Right kidney (tissue), 1 donor: ENCODE data around the gene PDS5B.
"Not testable (repeated sequence)": the region's sequence is repeated elsewhere in the genome, so short reads cannot be mapped to it uniquely, and the experiment has no call there.

Experiments
- DNase-seq: peaks from one replicate; pipeline ENCODE4 v3.0.0-alpha.2; 2016

The PDS5B gene

GRCh38 chr13:32642858-32643257 lies 56.6 kb downstream of the PDS5B start:
- no peak for DNase-seq

DNA sequence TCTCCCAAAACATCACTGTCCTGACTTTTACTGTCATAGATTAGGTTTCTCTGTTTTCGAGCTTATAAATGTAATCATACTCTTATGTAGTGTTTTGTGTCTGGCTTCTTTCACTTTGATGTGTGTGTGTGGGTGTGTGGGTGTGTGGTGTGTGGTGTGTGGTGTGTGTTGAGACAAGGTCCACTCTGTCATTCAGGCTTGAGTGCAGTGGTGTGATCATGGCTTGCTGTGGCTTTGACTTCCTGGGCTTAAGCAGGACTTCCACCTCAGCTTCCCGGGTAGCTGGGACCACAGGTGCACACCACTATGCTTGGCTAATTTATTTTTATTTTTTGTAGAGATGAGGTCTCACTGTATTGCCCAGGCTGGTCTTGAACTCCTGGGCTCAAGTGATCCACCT lies 59.6 kb downstream of the PDS5B start:
- DNase-seq = no peak

DNA sequence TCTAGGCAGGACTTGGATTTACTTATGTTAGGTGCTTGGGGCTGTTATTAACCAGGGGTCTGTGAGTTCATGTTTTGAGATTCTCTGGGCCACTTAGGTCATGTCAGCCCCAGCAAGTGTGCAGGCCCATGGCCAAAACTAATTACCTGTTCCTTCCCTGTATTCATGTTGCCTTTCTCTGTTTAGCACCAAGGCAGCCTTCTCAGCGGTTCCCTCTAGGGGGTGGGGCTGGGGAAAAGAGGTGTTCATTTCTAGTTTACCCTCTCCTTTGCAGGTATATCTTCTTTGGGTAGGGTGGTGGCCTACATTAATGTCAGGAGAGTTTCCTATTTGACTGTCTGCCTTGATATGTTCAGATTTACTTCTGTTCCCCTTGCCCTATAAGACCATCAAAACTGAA lies 61.7 kb downstream of the PDS5B start:
- DNase-seq = no peak

- DNase-seq = peak; percentile 8
These were observed 64.6 kb downstream of the PDS5B start for GRCh38 chr13:32650705-32651311.

- DNase-seq = no peak
These were observed 71.1 kb downstream of the PDS5B start for GRCh38 chr13:32657309-32657708.

GRCh38 chr13:32659736-32660135 lies 73.5 kb downstream of the PDS5B start:
- no peak for DNase-seq

DNA sequence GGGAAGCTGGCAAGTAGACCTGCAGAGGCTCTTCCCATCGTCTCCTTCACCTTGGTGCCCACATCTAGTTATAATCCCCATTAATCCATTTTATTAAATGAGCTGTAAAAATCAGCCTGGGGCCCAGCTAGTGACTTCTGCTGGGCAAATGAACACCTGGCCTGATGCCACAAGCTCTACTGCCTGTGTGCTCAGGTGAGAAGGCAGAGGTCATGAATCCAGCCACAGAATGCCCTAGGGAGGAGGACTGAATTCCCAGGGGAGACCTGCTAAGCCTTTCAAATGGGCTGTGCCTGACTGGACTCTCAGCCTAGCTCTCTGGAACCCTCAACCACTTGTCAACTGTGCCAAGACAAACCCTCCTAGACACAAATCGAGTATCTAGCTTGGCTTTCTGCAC lies 74.0 kb downstream of the PDS5B start:
- DNase-seq = no peak

- DNase-seq = no peak
These were observed 75.4 kb downstream of the PDS5B start for GRCh38 chr13:32661685-32662084.

DNA sequence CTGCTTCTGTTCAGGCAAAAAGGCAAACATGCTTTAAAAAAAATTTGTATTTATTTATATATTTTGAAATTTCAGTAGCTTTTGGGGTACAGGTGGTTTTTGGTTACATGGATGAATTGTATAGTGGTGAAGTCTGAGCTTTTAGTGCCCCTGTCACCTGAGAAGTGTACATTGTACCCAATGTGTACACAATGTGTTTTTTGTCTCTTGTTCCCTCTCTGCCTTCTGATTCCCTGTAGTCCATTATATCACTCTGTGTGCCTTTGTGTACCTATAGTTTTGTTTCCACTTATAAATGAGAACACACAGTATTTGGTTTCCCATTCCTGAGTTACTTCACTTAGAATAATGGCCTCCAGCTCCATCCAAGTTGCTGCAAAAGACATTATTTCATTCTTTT lies 77.4 kb downstream of the PDS5B start:
- DNase-seq = no peak

DNA sequence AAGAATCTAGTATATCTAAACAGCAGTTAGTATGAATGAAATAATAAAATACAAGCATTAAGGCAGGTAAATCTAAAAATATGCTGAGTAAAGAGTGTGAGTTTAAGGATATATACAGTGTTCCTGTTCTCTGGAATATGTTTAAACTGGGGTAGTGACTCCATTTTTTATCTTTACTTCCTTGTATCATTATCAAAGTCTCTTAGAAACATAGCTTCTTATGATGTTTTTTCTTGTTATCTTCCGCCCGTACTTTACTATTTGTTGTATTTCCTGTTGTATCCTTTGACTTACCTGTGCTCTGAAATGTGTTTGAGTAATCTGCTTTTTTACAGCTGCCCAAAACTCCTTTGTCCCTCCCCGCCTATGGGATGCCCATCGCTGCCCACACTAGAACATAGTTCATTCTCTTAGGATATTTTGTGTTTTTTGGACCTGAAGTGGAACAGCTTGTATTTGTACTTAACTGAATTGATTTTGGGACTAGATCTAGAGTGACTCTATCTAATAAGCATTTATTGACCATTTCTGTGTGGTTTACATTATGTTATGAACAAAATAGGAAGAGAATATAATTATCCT lies 80.8 kb downstream of the PDS5B start:
- DNase-seq = no peak

- no peak for DNase-seq
These were observed 82.9 kb downstream of the PDS5B start for GRCh38 chr13:32669030-32669646.

DNA sequence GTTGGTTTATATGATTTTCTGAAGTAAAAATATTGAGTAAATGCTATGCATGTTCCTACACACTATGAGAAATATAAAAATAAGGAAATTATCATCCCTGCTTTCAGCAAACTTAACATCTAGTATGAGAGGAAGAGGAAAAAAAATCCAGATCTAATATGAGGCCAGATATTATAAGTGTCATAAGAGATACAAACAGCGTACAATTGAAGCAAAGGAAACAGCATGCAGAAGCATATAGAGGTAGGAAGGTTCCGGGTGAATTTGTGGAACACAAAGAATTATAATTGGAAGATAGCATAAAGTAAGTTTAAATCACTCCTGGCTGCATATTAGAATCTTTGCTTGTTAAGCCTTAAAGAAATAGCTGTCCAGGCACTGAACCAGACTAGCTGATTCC lies 88.3 kb downstream of the PDS5B start:
- DNase-seq = no peak

- no peak for DNase-seq
These were observed 90.0 kb downstream of the PDS5B start for GRCh38 chr13:32676242-32676641.

DNA sequence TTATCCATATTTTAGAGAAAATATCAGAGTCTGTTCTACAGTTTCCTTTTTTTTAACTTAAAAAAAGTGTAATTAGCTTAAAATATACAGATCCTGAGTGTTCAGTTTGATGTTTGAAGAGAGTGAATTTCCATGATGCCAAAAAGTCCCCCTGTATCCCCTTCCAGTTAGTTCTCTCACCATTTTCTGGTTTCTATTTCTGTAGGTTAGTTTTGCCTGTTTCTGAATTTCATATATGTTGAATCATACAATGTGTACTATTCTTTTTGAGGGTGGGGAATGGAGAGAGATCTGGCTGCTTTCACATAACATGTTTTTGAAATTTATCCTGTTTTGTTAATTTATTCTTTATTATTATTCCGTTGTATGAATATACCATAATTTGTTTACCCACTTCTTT lies 95.9 kb downstream of the PDS5B start:
- no peak for DNase-seq

DNA sequence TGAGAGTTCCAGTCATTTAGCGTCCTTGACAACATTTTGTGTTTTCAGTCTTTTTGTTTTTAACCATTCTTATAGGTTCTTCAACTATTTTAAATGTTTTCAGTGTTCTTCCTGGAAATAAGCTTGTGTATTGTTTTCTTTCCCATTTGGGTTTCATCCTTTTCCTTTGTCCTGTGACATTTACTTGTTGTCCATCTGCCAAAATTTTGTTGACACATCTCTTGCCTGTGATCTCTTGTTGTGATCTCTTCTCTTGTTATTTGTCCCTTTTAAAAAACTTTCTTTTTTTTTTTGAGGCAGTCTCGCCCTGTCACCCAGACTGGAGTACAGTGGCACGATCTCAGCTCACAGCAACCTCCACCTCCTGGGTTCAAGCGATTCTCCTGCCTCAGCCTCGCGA lies 96.5 kb downstream of the PDS5B start:
- no peak for DNase-seq

DNA sequence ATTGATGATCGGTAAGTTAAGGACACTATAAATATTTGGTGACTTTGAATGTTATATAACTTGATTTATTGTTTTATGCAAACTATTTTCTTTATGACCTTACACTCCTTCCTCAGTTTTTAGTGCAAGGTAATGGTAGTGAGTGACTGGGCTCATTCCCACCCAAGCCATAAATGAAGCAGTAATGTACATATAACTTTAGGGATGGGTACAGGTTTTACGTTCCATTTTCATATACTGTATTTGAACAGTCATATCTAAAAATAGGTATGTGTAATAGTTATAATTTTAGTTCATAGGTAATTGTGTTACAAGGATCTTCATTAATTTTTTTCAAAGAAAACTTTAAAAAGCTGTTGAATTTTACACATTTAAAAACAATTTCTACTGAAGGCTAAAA lies 101.0 kb downstream of the PDS5B start:
- no peak for DNase-seq

- DNase-seq = no peak
These were observed 109.5 kb downstream of the PDS5B start for GRCh38 chr13:32695602-32696250.

DNA sequence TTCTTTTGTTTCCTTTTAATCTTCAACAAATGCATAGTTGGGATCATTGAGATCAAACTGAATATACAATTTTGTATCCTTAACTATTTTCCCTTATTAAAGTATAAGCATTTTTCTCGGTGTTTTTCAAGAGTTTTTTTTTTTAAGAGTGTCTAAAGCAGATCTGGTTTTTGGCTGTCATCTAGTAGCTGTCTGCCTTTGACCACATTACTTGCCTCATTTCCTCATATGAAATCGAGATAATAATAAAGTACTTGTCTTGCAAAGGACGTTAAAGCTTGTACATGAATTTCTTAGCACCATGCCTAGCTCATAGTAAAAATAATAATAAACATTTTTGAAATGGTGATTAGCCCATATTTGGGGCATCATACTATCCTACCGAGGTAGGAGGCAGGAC lies 121.2 kb downstream of the PDS5B start:
- no peak for DNase-seq

DNA sequence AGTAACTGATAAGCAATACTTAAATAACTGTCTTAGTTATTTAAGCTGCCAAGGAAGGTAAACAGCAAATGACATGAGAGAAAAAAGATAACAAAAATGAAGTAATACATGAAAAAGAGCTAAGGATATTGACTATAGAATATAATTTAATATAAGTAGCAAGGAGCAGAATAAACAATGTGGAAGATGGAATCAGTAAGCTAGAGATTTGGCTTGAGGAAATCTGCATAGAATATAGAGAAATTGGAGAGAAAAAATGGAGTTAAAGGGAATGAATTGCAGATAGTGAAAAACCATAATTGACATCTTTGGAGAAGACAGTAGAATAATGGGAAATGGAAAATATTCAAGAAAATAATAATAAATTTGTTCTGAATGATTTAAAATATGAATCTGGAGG lies 127.1 kb downstream of the PDS5B start:
- no peak for DNase-seq

DNA sequence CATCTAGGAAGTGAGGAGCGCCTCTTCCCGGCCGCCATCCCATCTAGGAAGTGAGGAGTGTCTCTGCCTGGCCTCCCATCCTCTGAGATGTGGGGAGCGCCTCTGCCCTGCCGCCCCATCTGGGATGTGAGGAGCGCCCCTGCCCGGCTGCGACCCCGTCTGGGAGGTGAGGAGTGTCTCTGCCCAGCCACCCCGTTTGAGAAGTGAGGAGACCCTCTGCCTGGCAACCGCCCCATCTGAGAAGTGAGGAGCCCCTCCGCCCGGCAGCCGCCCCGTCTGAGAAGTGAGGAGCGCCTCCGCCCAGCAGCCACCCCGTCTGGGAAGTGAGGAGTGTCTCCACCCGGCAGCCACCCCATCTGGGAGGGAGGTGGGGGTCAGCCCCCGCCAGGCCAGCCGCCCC lies 129.9 kb downstream of the PDS5B start:
- DNase-seq = not testable (repeated sequence)

DNA sequence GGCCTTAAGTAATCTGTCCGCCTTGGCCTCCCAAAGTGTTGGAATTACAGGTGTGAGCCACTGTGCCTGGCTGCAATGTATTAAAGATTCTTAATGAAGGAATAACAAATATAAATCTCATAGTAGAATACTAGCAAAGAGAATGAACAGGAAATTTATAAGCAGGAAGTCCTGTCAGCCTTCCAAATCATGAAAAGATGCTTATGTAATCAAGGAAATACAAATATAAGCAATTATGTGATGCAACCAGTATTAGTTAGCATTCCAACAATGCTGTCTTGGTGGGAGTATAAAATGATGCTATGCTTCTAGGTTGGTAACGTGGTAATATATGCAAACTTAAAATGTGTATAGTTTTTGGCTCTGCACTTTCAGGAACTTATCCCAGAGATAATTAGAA lies 133.8 kb downstream of the PDS5B start:
- DNase-seq = no peak

- not testable (repeated sequence) for DNase-seq
These were observed 135.1 kb downstream of the PDS5B start for GRCh38 chr13:32721131-32722034.

DNA sequence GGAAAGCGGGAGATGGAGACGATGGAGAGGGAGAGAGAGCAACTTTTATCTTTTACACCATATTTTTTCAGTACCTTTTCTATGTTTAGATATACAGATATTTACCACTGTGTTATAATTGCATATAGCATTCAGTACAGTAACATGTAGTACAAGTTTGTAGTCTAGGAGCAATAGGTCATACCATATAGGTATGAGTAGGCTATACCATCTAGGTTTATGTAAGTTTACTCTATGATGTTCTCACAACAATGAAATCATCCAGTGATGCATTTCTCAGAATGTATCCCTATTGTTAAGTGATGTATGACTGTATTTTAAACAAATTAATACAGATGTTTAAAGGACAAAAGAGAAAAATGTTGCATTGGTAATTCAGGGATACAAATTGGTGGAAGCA lies 136.1 kb downstream of the PDS5B start:
- DNase-seq = no peak
